GM23338 (cell line): ENCODE data around the gene HSPG2.

ENCODE experiments used
- CREB1 ChIP-seq: fragments of 250-450 bp; sonication (Bioruptor Pico); IDR thresholded peaks from 2 replicates; pipeline ENCODE4 v1.5.0; 2020; ENCODE audit warnings: low read depth, mild to moderate bottlenecking, moderate library complexity
- CTCF ChIP-seq, 2 experiments: fragments of 200-600 bp in 1 of 2; sonication (generic) in 1 of 2; conservative IDR thresholded peaks; 2 replicates each; pipeline versions ENCODE4 v1.5.1 to v1.6.1; 2016 to 2017; ENCODE audit warnings: antibody characterized with exemption in 2 of 2, low read depth in 2 of 2, mild to moderate bottlenecking in 2 of 2, moderate library complexity in 1 of 2
- ETS1 ChIP-seq: IDR thresholded peaks from 2 replicates; pipeline ENCODE4 v1.6.1; 2016; ENCODE audit warnings: antibody characterized with exemption
- EZH2 ChIP-seq: fragments of 200-600 bp; sonication (generic); IDR thresholded peaks from one replicate; pipeline ENCODE4 v1.8.0; 2017; ENCODE audit warnings: antibody characterized with exemption, mild to moderate bottlenecking, low read depth; ENCODE audit not compliant: unreplicated experiment
- EZH2phosphoT487 ChIP-seq: fragments of 200-600 bp; sonication (generic); IDR thresholded peaks from one replicate; pipeline ENCODE4 v1.8.1; 2018; ENCODE audit warnings: antibody characterized with exemption; ENCODE audit not compliant: unreplicated experiment
- JUNB ChIP-seq: IDR thresholded peaks from one replicate; pipeline ENCODE4 v1.6.1; 2016; ENCODE audit warnings: antibody characterized with exemption; ENCODE audit not compliant: unreplicated experiment
- POLR2AphosphoS5 ChIP-seq: IDR thresholded peaks from 2 replicates; pipeline ENCODE4 v1.6.1; 2016; ENCODE audit warnings: antibody characterized with exemption, low read depth
- REST ChIP-seq: IDR thresholded peaks from one replicate; pipeline ENCODE4 v1.6.1; 2018; ENCODE audit warnings: antibody characterized with exemption; ENCODE audit not compliant: unreplicated experiment
- ZNF114 ChIP-seq: fragments of 250-450 bp; sonication (Bioruptor Pico); IDR thresholded peaks from 2 replicates; pipeline ENCODE4 v1.5.0; 2020; ENCODE audit warnings: mild to moderate bottlenecking, moderate library complexity
- ZNF462 ChIP-seq: fragments of 250-450 bp; sonication (Bioruptor Pico); IDR thresholded peaks from 2 replicates; pipeline ENCODE4 v1.5.0; 2020; ENCODE audit warnings: mild to moderate bottlenecking, moderate library complexity

- TF ChIP-seq CTCF (conservative IDR thresholded peaks at IDR 0.05; ENCODE audit: low read depth in 2 of 2) (no peak), EZH2 (no peak), POLR2AphosphoS5 (no peak), JUNB (no peak), EZH2phosphoT487 (no peak), REST (no peak), CREB1 (CRISPR knock-in tag) (no peak), ETS1 (no peak), ZNF114 (CRISPR knock-in tag) (no peak), ZNF462 (CRISPR knock-in tag) (no peak)
Observed at GRCh38 chr1:21779613-21780521, 157.2 kb downstream of the HSPG2 start.
